Mesenchymal stem cell (in vitro differentiated cells and primary cell): ENCODE results near the gene PRKAR2B.
"Not testable (repeated sequence)": the region's sequence is repeated elsewhere in the genome, so short reads cannot be mapped to it uniquely, and the experiment has no call there.

Source experiments
- DNase-seq: peaks from one replicate; pipeline ENCODE4 v3.0.0-alpha.2; 2013
- H2AFZ ChIP-seq: one replicate; pipeline ENCODE4 v1.6.1; 2013; ENCODE audit warnings: low read depth, mild to moderate bottlenecking, control low read depth, inconsistent platforms, low read length, moderate library complexity
- H2AK5ac ChIP-seq: 2 replicates; pipeline ENCODE4 v1.6.1; 2013; ENCODE audit warnings: low read length, moderate library complexity, mild to moderate bottlenecking, inconsistent platforms; ENCODE audit not compliant: severe bottlenecking
- H2BK120ac ChIP-seq: one replicate; pipeline ENCODE4 v1.6.1; 2013; ENCODE audit warnings: low read depth, mild to moderate bottlenecking, inconsistent platforms, low read length, moderate library complexity
- H2BK12ac ChIP-seq, 2 experiments: one replicate each; pipeline ENCODE4 v1.6.1; 2013; ENCODE audit warnings: inconsistent platforms in 2 of 2, low read length in 2 of 2, mild to moderate bottlenecking in 2 of 2, moderate library complexity in 2 of 2, control low read depth in 1 of 2
- H2BK15ac ChIP-seq: one replicate; pipeline ENCODE4 v1.6.1; 2013; ENCODE audit warnings: mild to moderate bottlenecking, low read depth, inconsistent platforms; ENCODE audit not compliant: poor library complexity, severe bottlenecking
- H2BK5ac ChIP-seq: 2 replicates; pipeline ENCODE4 v1.6.1; 2013; ENCODE audit warnings: low read depth, mild to moderate bottlenecking, low read length, control low read depth, inconsistent platforms; ENCODE audit not compliant: poor library complexity, severe bottlenecking
- H3K14ac ChIP-seq, 2 experiments: one replicate each; pipeline ENCODE4 v1.6.1; 2013; ENCODE audit warnings: inconsistent platforms in 2 of 2, low read length in 2 of 2, control low read depth in 1 of 2, mild to moderate bottlenecking in 1 of 2, moderate library complexity in 1 of 2
- H3K18ac ChIP-seq, 2 experiments: one replicate each; pipeline ENCODE4 v1.6.1; 2013; ENCODE audit warnings: inconsistent platforms in 2 of 2, low read length in 2 of 2, control low read depth in 1 of 2, low read depth in 1 of 2, mild to moderate bottlenecking in 1 of 2
- H3K23ac ChIP-seq, 2 experiments: one replicate each; pipeline ENCODE4 v1.6.1; 2013; ENCODE audit warnings: inconsistent platforms in 2 of 2, low read length in 2 of 2, mild to moderate bottlenecking in 2 of 2, moderate library complexity in 2 of 2, control low read depth in 1 of 2
- H3K27ac ChIP-seq: 2 replicates; pipeline ENCODE4 v1.5.1; 2013; ENCODE audit warnings: mild to moderate bottlenecking, moderate library complexity, low read length, control low read depth, inconsistent platforms; ENCODE audit not compliant: poor library complexity, severe bottlenecking
- H3K27me3 ChIP-seq, 2 experiments: 2 replicates each; pipeline versions ENCODE4 v1.6.1 to v1.7.0; 2013; ENCODE audit warnings: low read length in 2 of 2, mild to moderate bottlenecking in 2 of 2, moderate library complexity in 2 of 2, control low read depth in 1 of 2, inconsistent platforms in 1 of 2; ENCODE audit not compliant: control insufficient read depth in 1 of 2, insufficient read depth in 1 of 2
- H3K36me3 ChIP-seq, 2 experiments: 2 replicates each; pipeline versions ENCODE4 v1.6.1 to v1.7.0; 2013; ENCODE audit warnings: low read length in 2 of 2, control low read depth in 1 of 2, inconsistent platforms in 1 of 2, low read depth in 1 of 2, mild to moderate bottlenecking in 1 of 2; ENCODE audit not compliant: insufficient read depth in 2 of 2, control insufficient read depth in 1 of 2
- H3K4ac ChIP-seq, 2 experiments: one replicate each; pipeline ENCODE4 v1.6.1; 2013; ENCODE audit warnings: inconsistent platforms in 2 of 2, low read length in 2 of 2, mild to moderate bottlenecking in 2 of 2, moderate library complexity in 2 of 2, control low read depth in 1 of 2, low read depth in 1 of 2
- H3K4me1 ChIP-seq: 2 replicates; pipeline ENCODE4 v1.6.1; 2013; ENCODE audit warnings: low read depth, low read length, control low read depth; ENCODE audit not compliant: control insufficient read depth, insufficient read depth
- H3K4me2 ChIP-seq: 2 replicates; pipeline ENCODE4 v1.6.1; 2013; ENCODE audit warnings: low read length, mild to moderate bottlenecking, inconsistent platforms; ENCODE audit not compliant: poor library complexity, severe bottlenecking
- H3K4me3 ChIP-seq, 2 experiments: 2 replicates each; pipeline versions ENCODE4 v1.5.1 to v1.7.0; 2013; ENCODE audit warnings: low read length in 2 of 2, mild to moderate bottlenecking in 2 of 2, control low read depth in 1 of 2, low read depth in 1 of 2; ENCODE audit not compliant: insufficient read depth in 1 of 2
- H3K79me1 ChIP-seq: replicated peaks from 2 replicates; pipeline ENCODE4 v1.6.1; 2013; ENCODE audit warnings: mild to moderate bottlenecking, control low read depth, low read length, inconsistent platforms; ENCODE audit not compliant: poor library complexity, severe bottlenecking
- H3K9ac ChIP-seq: 2 replicates; pipeline ENCODE4 v1.7.0; 2013; ENCODE audit warnings: mild to moderate bottlenecking, low read length, moderate library complexity
- H3K9me3 ChIP-seq: 2 replicates; pipeline ENCODE4 v1.7.0; 2013; ENCODE audit warnings: mild to moderate bottlenecking, low read length; ENCODE audit not compliant: control insufficient read depth
- H4K8ac ChIP-seq: one replicate; pipeline ENCODE4 v1.6.1; 2013; ENCODE audit warnings: inconsistent platforms, mild to moderate bottlenecking, low read length, moderate library complexity
- H4K91ac ChIP-seq: one replicate; pipeline ENCODE4 v1.6.1; 2013; ENCODE audit warnings: mild to moderate bottlenecking, low read length, inconsistent platforms
- WGBS: methylation state at CpG from one replicate; pipeline ENCODE4 v1.1.7; 2013; ENCODE audit warnings: mixed read lengths; 5-methylcytosine and 5-hydroxymethylcytosine counted together

The PRKAR2B gene

DNA sequence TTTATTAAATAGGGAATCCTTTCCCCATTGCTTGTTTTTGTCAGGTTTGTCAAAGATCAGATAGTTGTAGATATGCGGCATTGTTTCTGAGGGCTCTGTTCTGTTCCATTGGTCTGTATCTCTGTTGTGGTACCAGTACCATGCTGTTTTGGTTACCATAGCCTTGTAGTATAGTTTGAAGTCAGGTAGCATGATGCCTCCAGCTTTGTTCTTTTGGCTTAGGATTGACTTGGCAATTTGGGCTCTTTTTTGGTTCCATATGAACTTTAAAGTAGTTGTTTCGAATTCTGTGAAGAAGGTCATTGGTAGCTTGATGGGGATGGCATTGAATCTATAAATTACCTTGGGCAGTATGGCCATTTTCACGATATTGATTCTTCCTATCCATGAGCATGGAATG, 11.6 kb downstream of the PRKAR2B start:
- WGBS = 100% methylated on average over 2 of the region's 3 CpGs
- H3K18ac ChIP-seq, H2BK120ac ChIP-seq, H3K27ac ChIP-seq, H2BK12ac ChIP-seq, H3K36me3 ChIP-seq, H4K8ac ChIP-seq, H2BK15ac ChIP-seq, H3K9ac ChIP-seq, H3K4me2 ChIP-seq, H2AFZ ChIP-seq, DNase-seq, H3K4me3 ChIP-seq, H3K4ac ChIP-seq, H3K9me3 ChIP-seq, H3K14ac ChIP-seq, H4K91ac ChIP-seq, H2BK5ac ChIP-seq, H3K4me1 ChIP-seq, H3K27me3 ChIP-seq, H2AK5ac ChIP-seq, H3K23ac ChIP-seq, H3K79me1 ChIP-seq: not testable (repeated sequence)

DNA sequence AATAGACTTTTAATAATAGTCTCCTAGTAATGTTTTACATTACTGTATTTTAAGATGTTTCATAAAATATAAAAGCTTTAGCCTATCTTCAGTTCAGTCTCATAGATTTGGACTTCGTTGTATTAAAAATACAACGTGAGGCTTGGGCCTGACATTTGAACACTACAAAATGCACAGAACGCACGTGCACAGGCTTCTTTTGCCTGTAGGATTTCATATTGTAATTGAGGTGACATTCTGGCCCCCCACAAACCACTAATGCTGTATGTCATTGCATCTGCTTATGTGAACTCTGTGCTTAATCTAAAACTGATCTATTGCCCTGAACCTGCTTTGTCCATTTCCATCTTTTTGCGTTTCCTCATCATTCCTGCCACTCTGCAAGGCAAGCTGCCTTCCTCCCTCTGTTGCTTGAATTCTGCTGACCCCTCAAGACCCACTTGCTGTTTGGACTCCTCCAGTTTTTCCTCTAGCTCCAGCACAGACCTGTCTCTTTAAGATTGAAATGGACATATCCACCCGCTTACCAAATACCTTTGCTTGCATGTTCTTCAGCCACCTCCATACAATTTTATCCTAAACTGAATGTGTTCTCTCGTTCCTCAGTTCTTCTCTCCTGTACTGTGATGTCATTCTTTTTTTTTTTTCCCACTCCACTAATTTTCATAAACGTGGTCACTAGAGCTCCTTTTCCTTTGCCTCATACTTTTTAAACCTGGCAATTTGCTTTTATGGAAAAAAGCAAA, 12.4 kb downstream of the PRKAR2B start:
- Histone ChIP-seq H3K4me2 (no peak overlapping the region), H3K4me3 (no peak overlapping the region), H2BK120ac (no peak overlapping the region), H3K79me1 (no peaks in the 10 kb centered on the region), H3K4ac (no peak overlapping the region), H3K23ac (no peak overlapping the region), H3K27ac (no peak overlapping the region), H2AFZ (no peak overlapping the region), H2BK15ac (no peak overlapping the region), H4K91ac (no peak overlapping the region), H3K36me3 (no peaks in the 10 kb centered on the region), H3K9ac (no peak overlapping the region), H3K27me3 (no peaks in the 10 kb centered on the region), H2AK5ac (no peak overlapping the region), H3K14ac (no peak overlapping the region), H2BK12ac (no peak overlapping the region), H3K9me3 (no peaks in the 10 kb centered on the region), H3K18ac (peak overlapping the region in 1 of 2 experiments; percentile 16), H3K4me1 (no peaks in the 10 kb centered on the region), H2BK5ac (no peak overlapping the region), H4K8ac (peak overlapping the region; percentile 19)
- WGBS = 77% methylated on average over 8 of the region's 8 CpGs
- no peak for DNase-seq

GRCh38 chr7:107057474-107057833, 12.9 kb downstream of the PRKAR2B start:
- no peak overlapping the region for H3K4me2 ChIP-seq
- no peaks in the 10 kb centered on the region for H3K4me1 ChIP-seq
- H2AK5ac ChIP-seq = no peak overlapping the region
- H4K91ac ChIP-seq = no peak overlapping the region
- no peak overlapping the region for H2AFZ ChIP-seq
- H3K18ac ChIP-seq = no peak overlapping the region
- H2BK120ac ChIP-seq = no peak overlapping the region
- no peak overlapping the region for H3K27ac ChIP-seq
- H3K27me3 ChIP-seq = no peaks in the 10 kb centered on the region
- no peak overlapping the region for H3K14ac ChIP-seq
- DNase-seq = no peak
- no peak overlapping the region for H2BK5ac ChIP-seq
- no peak overlapping the region for H3K4ac ChIP-seq
- H2BK12ac ChIP-seq = no peak overlapping the region
- no peaks in the 10 kb centered on the region for H3K36me3 ChIP-seq
- no peak overlapping the region for H3K9ac ChIP-seq
- H3K9me3 ChIP-seq = no peaks in the 10 kb centered on the region
- no CpG with 5 or more reads among the region's 3 CpGs for WGBS
- no peaks in the 10 kb centered on the region for H3K79me1 ChIP-seq
- H3K4me3 ChIP-seq = no peak overlapping the region
- H3K23ac ChIP-seq = no peak overlapping the region
- no peak overlapping the region for H4K8ac ChIP-seq
- H2BK15ac ChIP-seq = no peak overlapping the region

DNA sequence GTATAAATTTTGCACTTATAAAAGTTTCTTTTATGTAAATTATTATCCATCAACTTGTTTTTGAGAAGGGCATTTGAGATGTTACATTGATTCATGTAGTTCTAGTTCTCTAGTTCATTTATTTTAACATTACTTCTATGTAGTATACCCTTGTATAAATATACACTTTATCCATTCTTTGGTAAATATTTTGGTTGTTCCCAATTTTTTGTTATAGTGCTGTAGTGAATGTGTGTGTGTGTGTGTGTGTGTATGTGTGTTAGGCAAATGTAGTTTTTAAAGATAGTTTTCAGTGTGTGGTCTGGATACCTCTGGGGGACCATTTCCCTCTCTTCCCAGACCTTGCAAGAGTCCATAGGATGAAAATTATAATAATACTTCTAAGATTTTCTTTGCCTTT, 15.0 kb downstream of the PRKAR2B start:
- no peak overlapping the region for H2BK12ac ChIP-seq
- H3K36me3 ChIP-seq = no peaks in the 10 kb centered on the region
- no peak overlapping the region for H4K91ac ChIP-seq
- H3K4me2 ChIP-seq = no peak overlapping the region
- no peak overlapping the region for H3K18ac ChIP-seq
- no peak overlapping the region for H2BK5ac ChIP-seq
- no peaks in the 10 kb centered on the region for H3K9me3 ChIP-seq
- H3K4me3 ChIP-seq = no peak overlapping the region
- H2AK5ac ChIP-seq = no peak overlapping the region
- no peak overlapping the region for H2BK120ac ChIP-seq
- no peak overlapping the region for H2AFZ ChIP-seq
- no peaks in the 10 kb centered on the region for H3K4me1 ChIP-seq
- H3K9ac ChIP-seq = no peak overlapping the region
- no peak overlapping the region for H3K27ac ChIP-seq
- no peak overlapping the region for H3K4ac ChIP-seq
- no peak overlapping the region for H3K23ac ChIP-seq
- no peak overlapping the region for H3K14ac ChIP-seq
- no peaks in the 10 kb centered on the region for H3K27me3 ChIP-seq
- no peaks in the 10 kb centered on the region for H3K79me1 ChIP-seq
- DNase-seq = no peak
- H4K8ac ChIP-seq = no peak overlapping the region
- no peak overlapping the region for H2BK15ac ChIP-seq
